Right lobe of liver (tissue), 6 donors: ENCODE data around the gene FAM222B. TPM values are rescaled to one million over a fixed set of nuclear protein-coding genes. Genes with fewer than 3 reads are reported as not detected.
A peak's percentile ranks its signal among the peaks of the same experiment; 100 is the strongest.
"Not testable (repeated sequence)": the region's sequence is repeated elsewhere in the genome, so short reads cannot be mapped to it uniquely, and the experiment has no call there.

Source experiments
- ATAC-seq, 4 donors: fragments of 200-7000 bp; cut with Tn5 transposase; one replicate each; pipeline ENCODE4 v1.9.1; 2020; ENCODE audit warnings: mild to moderate bottlenecking in 4 of 4, moderate library complexity in 4 of 4
- DNase-seq, 3 donors: peaks; one replicate each; pipeline ENCODE4 v3.0.0-alpha.2; 2020
- H3K27ac ChIP-seq, 3 donors: fragments of 200-600 bp; one replicate each; pipeline ENCODE4 v1.8.0; 2022
- H3K27me3 ChIP-seq, 2 donors: fragments of 200-600 bp; one replicate each; pipeline ENCODE4 v1.8.0; 2022
- H3K36me3 ChIP-seq, 4 donors: fragments of 200-600 bp; sonication (generic) in 1 of 4; one replicate each; pipeline versions ENCODE4 v1.5.1 to v1.8.0; 2017 to 2022; ENCODE audit warnings: control low read depth in 1 of 4
- H3K4me1 ChIP-seq, 4 donors: fragments of 200-600 bp; sonication (generic) in 1 of 4; one replicate each; pipeline versions ENCODE4 v1.5.1 to v1.8.0; 2017 to 2022; ENCODE audit warnings: control low read depth in 1 of 4
- H3K4me3 ChIP-seq, 3 donors: fragments of 200-600 bp; one replicate each; pipeline ENCODE4 v1.8.0; 2022
- H3K9me3 ChIP-seq, 4 donors: fragments of 200-600 bp; sonication (generic) in 1 of 4; one replicate each; pipeline versions ENCODE4 v1.5.1 to v1.8.0; 2017 to 2022; ENCODE audit warnings: control low read depth in 1 of 4
- POLR2A ChIP-seq: fragments of 450-650 bp; IDR thresholded peaks from one replicate; pipeline ENCODE4 v1.6.1; 2017; ENCODE audit warnings: antibody characterized with exemption, mild to moderate bottlenecking
- WGBS: methylation state at CpG from one replicate; pipeline ENCODE4 v1.1.6; 2018; ENCODE audit warnings: low coverage, low lambda C conversion rate; ENCODE audit not compliant: insufficient coverage; ENCODE audit errors: missing lambda C conversion rate; 5-methylcytosine and 5-hydroxymethylcytosine counted together
- intact Hi-C, 2 donors: fragments of 100-400 bp; cut with DNase I; formaldehyde crosslinking; loops; one replicate each; pipeline versions ENCODE4 v1.11.2 to v1.14.1; 2022
- total RNA-seq, 6 experiments: library from RNA; depleted of rRNA in 2 of 6; stranded (reverse); fragments of >200 nt in 2 of 6; fragmentation: NEBNext Ultra II Directional in 3 of 6; extraction: Animal tissue kit (Norgen Biotek cat#: 25700) in 3 of 6; gene quantifications; one replicate each; pipeline versions ENCODE4 v1.1.0 to v1.2.4, GENCODE V29; 2016 to 2023
- TF ChIP-seq, protein P1 (sequence below), 4 donors: fragments of 200-600 bp in 3 of 4; fragments of 450-650 bp in 1 of 4; IDR thresholded peaks; one replicate each; pipeline versions ENCODE4 v1.5.1 to v1.8.0; 2016 to 2022; ENCODE audit warnings: antibody characterized with exemption in 4 of 4, mild to moderate bottlenecking in 2 of 4
- donor health status: DM: no; HTN: yes; CAD: no.
- donor health status: DM: no; HTN: no; CAD: no.
- donor health status: DM: no; HTN: no; CAD: no.
- donor health status: DM: no; HTN: yes; CAD: no.
- donor health status: DM: no; HTN: yes; CAD: no.

The FAM222B gene
- total RNA-seq, 6 experiments from 2014 or later, result 5.8 to 12.0 (median 8.8) TPM

DNA sequence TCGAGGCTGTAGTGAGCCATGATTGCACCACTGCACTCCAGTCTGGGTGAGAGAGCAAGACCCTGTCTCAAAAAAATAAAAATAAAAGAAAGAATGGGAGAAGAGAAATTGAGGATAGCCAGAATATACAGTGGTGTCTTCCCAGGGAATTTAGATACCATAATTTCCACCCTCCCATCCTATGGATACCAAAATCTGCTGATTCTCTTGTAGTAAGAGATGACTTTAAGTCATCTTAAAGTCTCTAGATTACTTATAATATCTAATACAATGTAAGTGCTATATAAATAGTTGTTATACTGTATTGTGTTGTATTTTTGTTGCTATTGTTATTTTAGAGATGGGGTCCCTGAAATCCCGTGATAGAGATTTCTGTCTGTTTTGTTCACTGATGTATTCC is 10.7 kb upstream of the FAM222B start:
- peaks cover 0 to 11% (median 2%) of the 10 kb centered on the region in 4 donors for H3K36me3 ChIP-seq
- TF ChIP-seq, protein P1, sequence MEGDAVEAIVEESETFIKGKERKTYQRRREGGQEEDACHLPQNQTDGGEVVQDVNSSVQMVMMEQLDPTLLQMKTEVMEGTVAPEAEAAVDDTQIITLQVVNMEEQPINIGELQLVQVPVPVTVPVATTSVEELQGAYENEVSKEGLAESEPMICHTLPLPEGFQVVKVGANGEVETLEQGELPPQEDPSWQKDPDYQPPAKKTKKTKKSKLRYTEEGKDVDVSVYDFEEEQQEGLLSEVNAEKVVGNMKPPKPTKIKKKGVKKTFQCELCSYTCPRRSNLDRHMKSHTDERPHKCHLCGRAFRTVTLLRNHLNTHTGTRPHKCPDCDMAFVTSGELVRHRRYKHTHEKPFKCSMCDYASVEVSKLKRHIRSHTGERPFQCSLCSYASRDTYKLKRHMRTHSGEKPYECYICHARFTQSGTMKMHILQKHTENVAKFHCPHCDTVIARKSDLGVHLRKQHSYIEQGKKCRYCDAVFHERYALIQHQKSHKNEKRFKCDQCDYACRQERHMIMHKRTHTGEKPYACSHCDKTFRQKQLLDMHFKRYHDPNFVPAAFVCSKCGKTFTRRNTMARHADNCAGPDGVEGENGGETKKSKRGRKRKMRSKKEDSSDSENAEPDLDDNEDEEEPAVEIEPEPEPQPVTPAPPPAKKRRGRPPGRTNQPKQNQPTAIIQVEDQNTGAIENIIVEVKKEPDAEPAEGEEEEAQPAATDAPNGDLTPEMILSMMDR (IDR thresholded peaks at IDR 0.05), result no peak
- TF ChIP-seq POLR2A, result no peak
- no peaks in the 10 kb centered on the region for H3K9me3 ChIP-seq
- WGBS, result 85% methylated on average over 1 of the region's 2 CpGs
- no peak overlapping the region for H3K27ac ChIP-seq
- peaks cover 0 to 12% (median 3%) of the 10 kb centered on the region in 4 donors for H3K4me1 ChIP-seq
- ATAC-seq (no peak), DNase-seq (no peak)
- H3K27me3 ChIP-seq, result no peaks in the 10 kb centered on the region
- intact Hi-C loops, result loop anchor here in 1 of 2 donors (10.0 kb wide), 2 partner anchors 62 to 88 kb away; no protein-coding TSS in a partner anchor
- H3K4me3 ChIP-seq, result no peak overlapping the region

DNA sequence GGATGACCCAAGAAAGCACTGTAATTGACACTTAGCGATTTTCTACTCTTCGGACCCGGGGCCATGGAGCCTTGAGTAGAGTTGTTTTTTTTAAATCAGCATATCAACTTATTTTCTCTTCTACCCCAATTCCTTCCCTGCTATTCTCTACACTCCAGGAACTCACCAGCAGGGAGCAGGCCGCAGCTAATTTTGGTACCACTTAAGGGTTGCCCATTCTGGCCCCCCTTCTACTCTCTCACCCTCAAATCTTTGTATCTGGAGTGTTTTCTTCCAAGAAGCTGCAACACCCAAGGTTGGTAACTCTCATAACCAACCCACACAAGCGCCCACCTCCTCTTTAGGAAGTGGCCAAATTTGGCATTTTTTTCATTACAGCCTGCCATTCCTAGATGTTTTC is 6.7 kb upstream of the FAM222B start:
- Histone ChIP-seq H3K4me3 (no peak overlapping the region), H3K4me1 (peaks cover 0 to 3% (median 0%) of the 10 kb centered on the region in 4 donors), H3K27ac (no peak overlapping the region), H3K9me3 (no peaks in the 10 kb centered on the region), H3K27me3 (no peaks in the 10 kb centered on the region), H3K36me3 (no peaks in the 10 kb centered on the region)
- intact Hi-C loops, result no loop called here
- ATAC-seq, result no peak
- no peak for DNase-seq
- 76% methylated on average over 5 of the region's 5 CpGs for WGBS
- TF ChIP-seq POLR2A, result no peak
- TF ChIP-seq, protein P1 (IDR thresholded peaks at IDR 0.05), result no peak

DNA sequence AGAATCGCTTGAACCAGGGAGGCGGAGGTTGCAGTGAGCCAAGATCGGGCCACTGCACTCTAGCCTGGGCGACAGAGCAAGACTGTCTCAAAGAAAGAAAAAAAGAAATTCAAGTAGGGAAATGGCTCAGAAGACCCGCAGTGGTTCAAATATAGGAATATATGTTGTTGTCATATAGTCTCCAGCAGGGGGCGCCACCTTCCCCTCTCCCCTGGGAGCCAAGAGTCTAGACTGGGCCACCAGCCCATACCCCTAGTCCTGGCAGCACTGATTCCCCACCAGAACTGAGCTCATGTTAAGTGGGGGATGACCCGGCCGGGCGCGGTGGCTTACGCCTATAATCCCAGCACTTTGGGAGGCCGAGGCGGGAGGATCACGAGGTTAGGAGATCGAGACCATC is 6.1 kb upstream of the FAM222B start:
- H3K9me3 ChIP-seq, H3K36me3 ChIP-seq, H3K4me1 ChIP-seq, H3K27ac ChIP-seq, H3K27me3 ChIP-seq, H3K4me3 ChIP-seq, intact Hi-C loops: not testable (repeated sequence)
- TF ChIP-seq, protein P1 (IDR thresholded peaks at IDR 0.05), result peak; percentile 22 to 44 (median 33)
- ATAC-seq (peak; percentile 39 to 67 (median 47)), DNase-seq (peak in 2 of 3 donors; percentile 39 to 52)
- 93% methylated on average over 13 of the region's 15 CpGs for WGBS

DNA sequence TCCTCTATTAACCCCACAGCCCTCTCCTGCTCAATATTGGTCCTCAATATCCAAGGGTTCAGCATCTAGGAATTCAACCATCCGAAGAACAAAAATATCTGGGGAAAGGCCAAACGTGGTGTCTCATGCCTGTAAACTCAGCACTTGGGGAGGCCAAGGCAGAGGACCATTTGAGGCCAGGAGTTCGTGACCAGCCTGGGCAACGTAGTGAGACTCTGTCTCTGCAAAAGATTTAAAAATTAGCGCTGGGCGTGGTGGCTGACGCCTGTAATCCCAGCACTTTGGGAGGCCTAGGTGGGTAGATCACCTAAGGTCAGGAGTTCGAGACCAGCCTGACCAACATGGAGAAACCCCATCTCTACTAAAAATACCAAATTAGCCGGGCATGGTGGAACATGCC is 4.1 kb upstream of the FAM222B start:
- H3K36me3 ChIP-seq, ATAC-seq, H3K27ac ChIP-seq, intact Hi-C loops, H3K4me1 ChIP-seq, H3K27me3 ChIP-seq, H3K9me3 ChIP-seq, H3K4me3 ChIP-seq: not testable (repeated sequence)
- 82% methylated on average over 7 of the region's 9 CpGs for WGBS
- DNase-seq, result peak in 1 of 3 donors; percentile 3

DNA sequence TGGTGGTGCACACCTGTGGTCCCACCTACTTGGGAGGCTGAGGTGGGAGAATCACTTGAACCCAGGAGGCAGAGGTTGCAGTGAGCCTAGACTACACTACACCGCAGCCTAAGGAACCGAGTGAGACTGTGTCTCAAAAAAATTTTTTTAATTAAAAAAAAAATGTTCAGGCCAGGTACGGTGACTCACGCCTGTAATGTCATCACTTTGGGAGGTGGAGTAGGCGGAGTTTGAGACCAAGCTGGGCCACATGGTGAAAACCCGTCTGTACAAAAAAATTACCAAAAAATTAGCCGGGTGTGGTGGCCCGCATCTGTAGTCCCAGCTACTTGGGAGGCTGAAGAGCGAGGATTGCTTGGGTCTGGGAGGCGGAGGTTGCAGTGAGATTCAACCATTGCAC is 3.6 kb upstream of the FAM222B start:
- no peak for TF ChIP-seq POLR2A
- TF ChIP-seq, protein P1 (IDR thresholded peaks at IDR 0.05), result no peak
- Histone ChIP-seq H3K27ac (no peak overlapping the region), H3K4me3 (no peak overlapping the region), H3K36me3 (no peaks in the 10 kb centered on the region), H3K27me3 (no peaks in the 10 kb centered on the region), H3K4me1 (peaks cover 0 to 6% (median 0%) of the 10 kb centered on the region in 4 donors), H3K9me3 (no peaks in the 10 kb centered on the region)
- intact Hi-C loops, result no loop called here
- 87% methylated on average over 4 of the region's 10 CpGs for WGBS
- ATAC-seq, result no peak
- DNase-seq, result peak in 1 of 3 donors; percentile 13
